Naive thymus-derived CD4-positive, alpha-beta T cell (primary cell): ENCODE data around the gene HERPUD1. TPM values are rescaled to one million over a fixed set of nuclear protein-coding genes. Genes with fewer than 3 reads are reported as not detected.
"Not testable (repeated sequence)": the region's sequence is repeated elsewhere in the genome, so short reads cannot be mapped to it uniquely, and the experiment has no call there.

ENCODE experiments used
- ATAC-seq: fragments of 150-1000 bp; cut with Tn5 transposase; 2 replicates; pipeline ENCODE4 v1.10.0; 2021; ENCODE audit warnings: mild to moderate bottlenecking, moderate library complexity
- CTCF ChIA-PET: fragments of 350-600 bp; sonication (Branson Sonifier 250); formaldehyde crosslinking; loops from one replicate; lab custom pipeline; 2021; ENCODE audit warnings: antibody characterized with exemption; lab: Charles Lee
- POLR2A ChIA-PET: fragments of 350-600 bp; sonication (Branson Sonifier 250); formaldehyde crosslinking; loops from one replicate; lab custom pipeline; 2021; ENCODE audit warnings: antibody characterized with exemption, inconsistent platforms; lab: Charles Lee
- DNase-seq, 9 donors: peaks; one replicate each; pipeline versions ENCODE4 v3.0.0 to v3.0.0-alpha.2; 2020 to 2022; ENCODE audit warnings: mixed read lengths in 1 of 9
- H3K27ac ChIP-seq: one replicate; pipeline ENCODE4 v1.7.0; 2013; ENCODE audit warnings: mild to moderate bottlenecking, low read depth, low read length, moderate library complexity
- H3K27me3 ChIP-seq, 2 donors: one replicate each; pipeline ENCODE4 v1.7.0; 2013; ENCODE audit warnings: low read length in 2 of 2, mild to moderate bottlenecking in 2 of 2, moderate library complexity in 2 of 2; ENCODE audit not compliant: control insufficient read depth in 2 of 2, insufficient read depth in 2 of 2
- H3K36me3 ChIP-seq, 3 experiments: 1 replicate in 2 of 3; 2 replicates in 1 of 3; pipeline ENCODE4 v1.7.0; 2013; ENCODE audit warnings: low read length in 3 of 3, mild to moderate bottlenecking in 3 of 3, moderate library complexity in 1 of 3; ENCODE audit not compliant: insufficient read depth in 3 of 3, control insufficient read depth in 2 of 3
- H3K4me1 ChIP-seq, 2 donors: one replicate each; pipeline ENCODE4 v1.7.0; 2013; ENCODE audit warnings: low read length in 2 of 2, mild to moderate bottlenecking in 2 of 2, moderate library complexity in 1 of 2; ENCODE audit not compliant: control insufficient read depth in 2 of 2, insufficient read depth in 2 of 2
- H3K4me3 ChIP-seq: 2 replicates; pipeline ENCODE4 v1.7.0; 2013; ENCODE audit warnings: mild to moderate bottlenecking, low read length
- H3K9me3 ChIP-seq, 3 experiments: 1 replicate in 2 of 3; 2 replicates in 1 of 3; pipeline ENCODE4 v1.7.0; 2013; ENCODE audit warnings: low read length in 3 of 3; ENCODE audit not compliant: control insufficient read depth in 2 of 3
- H3K27ac Mint-ChIP-seq, 9 donors: one replicate each; pipeline ENCODE4 v1.8.0; 2020 to 2022; ENCODE audit warnings: mixed read lengths in 9 of 9, mild to moderate bottlenecking in 8 of 9, moderate library complexity in 5 of 9, inconsistent platforms in 2 of 9
- H3K27me3 Mint-ChIP-seq, 5 donors: one replicate each; pipeline ENCODE4 v1.8.0; 2021 to 2022; ENCODE audit warnings: mixed read lengths in 5 of 5, mild to moderate bottlenecking in 1 of 5
- H3K36me3 Mint-ChIP-seq, 5 donors: one replicate each; pipeline ENCODE4 v1.8.0; 2020 to 2022; ENCODE audit warnings: mixed read lengths in 5 of 5, mild to moderate bottlenecking in 3 of 5, inconsistent platforms in 1 of 5
- H3K4me1 Mint-ChIP-seq, 7 donors: one replicate each; pipeline ENCODE4 v1.8.0; 2020 to 2022; ENCODE audit warnings: mixed read lengths in 7 of 7, mild to moderate bottlenecking in 3 of 7, inconsistent platforms in 1 of 7
- H3K4me3 Mint-ChIP-seq, 10 donors: one replicate each; pipeline ENCODE4 v1.8.0; 2020 to 2022; ENCODE audit warnings: mild to moderate bottlenecking in 10 of 10, mixed read lengths in 10 of 10, moderate library complexity in 6 of 10, inconsistent platforms in 2 of 10
- H3K9me3 Mint-ChIP-seq, 11 donors: one replicate each; pipeline ENCODE4 v1.8.0; 2020 to 2022; ENCODE audit warnings: mixed read lengths in 11 of 11, mild to moderate bottlenecking in 4 of 11, inconsistent platforms in 1 of 11, moderate library complexity in 1 of 11
- intact Hi-C, 2 donors: fragments of 100-400 bp; cut with micrococcal nuclease; formaldehyde crosslinking; loops; one replicate each; pipeline ENCODE4 v1.15.1; 2023
- polyA plus RNA-seq, 2 donors: library from polyadenylated mRNA; unstranded; fragments of 300-500 nt; fragmentation: Illumina TruSeq; gene quantifications; one replicate each; pipeline ENCODE4 v1.2.3, GENCODE V29; 2021
- total RNA-seq, 6 experiments: library from RNA in 5 of 6; stranded (reverse) in 5 of 6; gene quantifications; 1 replicate in 5 of 6; 2 replicates in 1 of 6; pipeline ENCODE4 v1.2.3 and lab custom pipeline; 2021 to 2026

Gene HERPUD1
- total and polyA plus RNA-seq, 7 experiments from 2014 or later = 42.0 to 226 (median 117) TPM

DNA sequence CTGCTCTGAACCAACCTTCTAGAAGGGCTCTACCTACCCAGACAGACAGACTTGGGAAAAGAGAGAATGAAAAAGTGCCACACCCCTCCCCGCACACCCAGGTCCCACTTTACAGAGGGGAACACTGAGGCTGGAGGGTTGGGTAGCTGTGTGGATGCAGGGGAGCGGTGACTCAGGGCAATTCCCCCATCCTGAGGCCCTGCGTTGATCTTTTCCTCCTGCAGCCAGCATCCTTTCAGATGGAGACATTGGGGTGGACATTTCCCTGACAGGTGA lies 39.8 kb downstream of the HERPUD1 start:
- peaks cover 9 to 16% of the 10 kb centered on the region in 2 donors for H3K4me1 ChIP-seq
- Mint-ChIP-seq H3K27me3 (no peaks in the 10 kb centered on the region), H3K4me1 (peaks cover 17 to 49% (median 40%) of the 10 kb centered on the region in 7 donors), H3K36me3 (no peaks in the 10 kb centered on the region), H3K27ac (no peak overlapping the region), H3K4me3 (no peak overlapping the region), H3K9me3 (peaks cover 0 to 1% (median 0%) of the 10 kb centered on the region in 11 donors)
- no peak for DNase-seq
- no peak overlapping the region for H3K4me3 ChIP-seq
- no peak overlapping the region for H3K27ac ChIP-seq
- CTCF ChIA-PET = interaction anchor here (0.5 to 0.8 kb wide), 3 partner anchors 12 to 214 kb away, joined by 3 read pairs; partner anchors contain the start of genes PSME3IP1 and RSPRY1
- intact Hi-C loops = no loop called here
- POLR2A ChIA-PET = interaction anchor here (0.6 to 4.3 kb wide), 5 partner anchors 17 to 431 kb away, joined by 3 to 26 read pairs (median 3); partner anchors contain the start of genes NLRC5, PSME3IP1 and RSPRY1
- no peak for ATAC-seq
- H3K36me3 ChIP-seq = no peaks in the 10 kb centered on the region
- no peaks in the 10 kb centered on the region for H3K9me3 ChIP-seq
- H3K27me3 ChIP-seq = no peaks in the 10 kb centered on the region

DNA sequence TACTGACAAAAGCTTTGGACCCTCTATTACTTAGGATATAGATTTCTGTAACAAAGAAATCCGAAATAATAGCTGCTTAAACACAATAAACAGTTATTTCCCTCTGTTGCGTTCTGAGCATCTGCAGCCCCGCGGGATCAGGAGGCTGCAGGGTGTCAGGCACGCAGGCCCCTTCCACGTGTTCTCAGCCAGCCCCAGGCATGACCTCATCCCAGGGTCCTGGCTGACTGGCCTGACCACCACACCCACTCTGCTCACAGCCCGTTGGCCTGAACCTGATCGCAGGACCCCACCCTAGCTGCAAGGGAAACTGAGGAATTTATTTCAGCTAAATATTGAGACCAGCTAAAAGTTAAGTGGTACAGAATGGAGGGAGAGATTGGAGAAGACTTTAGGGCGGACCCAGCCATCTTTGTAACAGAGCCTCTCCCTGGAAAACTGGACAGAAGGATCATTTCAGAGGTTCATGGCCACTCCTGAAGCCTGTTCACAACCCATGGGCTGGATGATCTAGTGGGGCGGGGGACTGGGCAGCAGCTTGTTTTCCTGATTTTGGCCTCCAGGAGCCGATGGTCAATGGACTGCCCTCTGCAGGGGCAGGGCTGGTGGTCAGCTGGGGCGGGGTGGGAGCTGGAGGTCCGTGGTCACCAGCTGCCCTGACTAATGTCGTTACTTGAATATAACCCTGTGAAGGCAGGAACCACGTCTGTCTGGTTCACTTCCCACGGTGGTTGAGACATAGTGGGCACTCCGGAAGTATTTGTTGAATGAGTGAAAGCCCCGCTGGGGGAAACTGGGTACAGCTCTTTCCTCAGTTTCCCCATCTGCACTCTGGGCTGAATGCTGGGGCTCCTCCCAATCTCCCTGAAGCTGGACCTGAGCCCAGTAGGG lies 40.7 kb downstream of the HERPUD1 start:
- Mint-ChIP-seq H3K9me3 (peaks cover 0 to 1% (median 0%) of the 10 kb centered on the region in 11 donors), H3K27ac (no peak overlapping the region), H3K27me3 (no peaks in the 10 kb centered on the region), H3K4me3 (peak overlapping the region in 1 of 10 donors; percentile 18), H3K36me3 (peaks cover 0 to 4% (median 0%) of the 10 kb centered on the region in 5 donors), H3K4me1 (peaks cover 19 to 48% (median 43%) of the 10 kb centered on the region in 7 donors)
- Histone ChIP-seq H3K4me3 (no peak overlapping the region), H3K27ac (no peak overlapping the region), H3K36me3 (no peaks in the 10 kb centered on the region), H3K9me3 (no peaks in the 10 kb centered on the region), H3K27me3 (no peaks in the 10 kb centered on the region), H3K4me1 (peaks cover 9 to 16% of the 10 kb centered on the region in 2 donors)
- intact Hi-C loops = no loop called here
- no peak for ATAC-seq
- DNase-seq = no peak
- ChIA-PET POLR2A (interaction anchor here (0.6 to 4.3 kb wide), 7 partner anchors 10 to 432 kb away, joined by 3 to 26 read pairs (median 3); partner anchors contain the start of genes NLRC5, PSME3IP1 and RSPRY1), CTCF (interaction anchor here (0.5 to 1.6 kb wide), 5 partner anchors 9 to 213 kb away, joined by 3 to 6 read pairs (median 3); partner anchors contain the start of genes PSME3IP1 and RSPRY1)

DNA sequence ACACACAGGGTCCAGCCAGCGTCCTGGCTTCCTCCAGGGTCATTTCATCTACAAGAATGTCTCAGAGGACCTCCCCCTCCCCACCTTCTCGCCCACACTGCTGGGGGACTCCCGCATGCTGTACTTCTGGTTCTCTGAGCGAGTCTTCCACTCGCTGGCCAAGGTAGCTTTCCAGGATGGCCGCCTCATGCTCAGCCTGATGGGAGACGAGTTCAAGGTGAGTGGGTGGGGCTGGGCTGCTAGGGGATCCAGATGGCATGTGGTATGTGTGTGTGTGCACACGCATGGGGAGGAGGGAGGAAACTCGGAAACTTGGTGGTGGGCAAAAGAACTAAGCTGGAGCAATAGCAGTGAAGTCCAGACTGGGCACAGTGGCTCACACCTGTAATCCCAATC lies 41.4 kb downstream of the HERPUD1 start:
- ChIA-PET CTCF (interaction anchor here (1.2 to 1.6 kb wide), 2 partner anchors 10 to 11 kb away, joined by 5 to 6 read pairs; no protein-coding TSS in a partner anchor), POLR2A (interaction anchor here (0.7 to 4.3 kb wide), 3 partner anchors 9 to 103 kb away, joined by 3 to 26 read pairs (median 3); partner anchors contain the start of gene NLRC5)
- Histone ChIP-seq H3K36me3 (no peaks in the 10 kb centered on the region), H3K4me3 (no peak overlapping the region), H3K9me3 (no peaks in the 10 kb centered on the region), H3K27ac (no peak overlapping the region), H3K4me1 (peaks cover 9 to 16% of the 10 kb centered on the region in 2 donors), H3K27me3 (no peaks in the 10 kb centered on the region)
- H3K4me1 Mint-ChIP-seq = peaks cover 19 to 48% (median 44%) of the 10 kb centered on the region in 7 donors
- intact Hi-C loops = no loop called here
- DNase-seq (no peak), ATAC-seq (no peak)
- peak overlapping the region in 1 of 10 donors; percentile 23 for H3K4me3 Mint-ChIP-seq
- peak overlapping the region in 2 of 9 donors; percentile 58 to 84 for H3K27ac Mint-ChIP-seq
- H3K9me3 Mint-ChIP-seq = peaks cover 0 to 1% (median 0%) of the 10 kb centered on the region in 11 donors
- no peaks in the 10 kb centered on the region for H3K27me3 Mint-ChIP-seq
- H3K36me3 Mint-ChIP-seq = peaks cover 0 to 4% (median 0%) of the 10 kb centered on the region in 5 donors

DNA sequence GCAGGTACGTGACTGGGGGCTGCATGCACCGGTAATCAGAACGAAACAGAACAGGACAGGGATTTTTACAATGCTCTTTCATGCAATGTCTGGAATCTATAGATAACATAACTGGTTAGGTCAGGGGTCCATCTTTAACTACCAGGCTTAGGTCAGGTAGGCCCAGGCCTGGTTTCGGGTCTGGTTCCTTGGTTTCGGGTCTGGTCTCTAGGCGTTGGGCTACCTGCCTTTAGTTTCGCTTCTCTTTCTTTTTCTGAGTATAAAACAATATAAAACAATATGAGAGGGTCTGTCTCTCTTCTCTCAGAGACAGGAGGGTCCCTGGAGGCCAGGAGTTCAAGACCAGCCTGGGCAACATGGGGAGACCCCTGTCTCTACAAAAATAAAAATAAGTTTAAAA lies 42.0 kb downstream of the HERPUD1 start:
- CTCF ChIA-PET = interaction anchor here (1.6 kb wide), 1 partner anchor 10 kb away, joined by 5 read pairs; no protein-coding TSS in a partner anchor
- H3K9me3 ChIP-seq, DNase-seq, ATAC-seq, H3K4me3 ChIP-seq, H3K36me3 ChIP-seq, intact Hi-C loops, H3K9me3 Mint-ChIP-seq, H3K36me3 Mint-ChIP-seq, H3K27me3 ChIP-seq, H3K27ac ChIP-seq, H3K27me3 Mint-ChIP-seq: not testable (repeated sequence)
- H3K27ac Mint-ChIP-seq = peak overlapping the region in 5 of 9 donors; percentile 2 to 84 (median 58)
- H3K4me1 ChIP-seq = peaks cover 9 to 16% of the 10 kb centered on the region in 2 donors
- peak overlapping the region in 3 of 10 donors; percentile 13 to 36 (median 23) for H3K4me3 Mint-ChIP-seq
- peaks cover 19 to 48% (median 43%) of the 10 kb centered on the region in 7 donors for H3K4me1 Mint-ChIP-seq
- POLR2A ChIA-PET = interaction anchor here (1.1 kb wide), 1 partner anchor 9 kb away, joined by 3 read pairs; no protein-coding TSS in a partner anchor

DNA sequence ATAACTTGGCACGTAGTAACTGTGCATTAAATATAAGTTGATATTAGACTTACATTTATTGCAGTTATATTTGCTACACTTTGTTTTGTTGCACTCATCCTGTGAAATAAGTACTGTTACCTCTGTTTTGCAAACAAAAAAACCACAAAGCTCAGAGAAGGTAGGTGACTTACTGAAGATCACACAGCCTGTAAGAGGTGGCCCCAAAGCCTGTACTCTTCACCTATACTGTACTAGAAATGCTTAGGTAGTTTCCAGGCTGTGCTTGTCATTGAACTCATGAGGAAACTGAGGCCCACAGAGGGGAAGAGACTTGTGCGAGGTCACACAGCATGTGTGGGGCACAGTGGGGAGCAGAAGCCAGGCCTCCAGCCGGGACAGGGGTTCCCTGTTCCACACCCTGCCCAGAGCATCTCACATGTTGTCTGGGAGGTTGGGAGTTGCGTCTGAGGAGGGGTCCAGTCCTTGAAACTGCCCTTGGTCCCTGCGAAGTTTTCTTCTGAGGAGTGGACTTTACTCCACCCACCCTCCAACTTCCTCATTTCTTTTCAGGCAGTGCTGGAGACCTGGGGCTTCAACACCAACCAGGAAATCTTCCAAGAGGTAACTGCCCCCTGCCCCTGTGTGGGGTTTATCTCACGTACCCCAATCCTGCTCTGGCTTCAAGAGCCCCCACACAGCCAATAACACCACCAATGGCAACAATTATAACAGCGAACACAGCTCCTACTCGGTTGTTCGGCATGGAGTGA lies 42.8 kb downstream of the HERPUD1 start:
- no peaks in the 10 kb centered on the region for H3K27me3 Mint-ChIP-seq
- DNase-seq (no peak), ATAC-seq (peak; percentile 41)
- Histone ChIP-seq H3K36me3 (no peaks in the 10 kb centered on the region), H3K27ac (no peak overlapping the region), H3K4me3 (no peak overlapping the region), H3K27me3 (no peaks in the 10 kb centered on the region), H3K4me1 (peaks cover 9 to 16% of the 10 kb centered on the region in 2 donors), H3K9me3 (no peaks in the 10 kb centered on the region)
- peaks cover 0 to 4% (median 0%) of the 10 kb centered on the region in 5 donors for H3K36me3 Mint-ChIP-seq
- peak overlapping the region in 4 of 9 donors; percentile 38 to 84 (median 64) for H3K27ac Mint-ChIP-seq
- H3K9me3 Mint-ChIP-seq = peaks cover 0 to 1% (median 0%) of the 10 kb centered on the region in 11 donors
- peaks cover 19 to 48% (median 43%) of the 10 kb centered on the region in 7 donors for H3K4me1 Mint-ChIP-seq
- POLR2A ChIA-PET = interaction anchor here (1.1 to 2.2 kb wide), 4 partner anchors 8 to 58 kb away, joined by 3 to 6 read pairs (median 4); partner anchors contain the start of gene NLRC5
- CTCF ChIA-PET = interaction anchor here (0.8 to 1.1 kb wide), 3 partner anchors 10 to 15 kb away, joined by 3 read pairs; partner anchors contain the start of gene NLRC5
- intact Hi-C loops = no loop called here
- H3K4me3 Mint-ChIP-seq = peak overlapping the region in 3 of 10 donors; percentile 12 to 36 (median 26)
